IMR-90 (cell line): ENCODE data around the gene ASB7. TPM values are rescaled to one million over a fixed set of nuclear protein-coding genes. Genes with fewer than 3 reads are reported as not detected.

Source experiments
- ATAC-seq: fragments of 200-7000 bp; cut with Tn5 transposase; 2 replicates; pipeline ENCODE4 v1.9.1; 2020; ENCODE audit warnings: low read depth, mild to moderate bottlenecking, moderate library complexity
- BruUV-seq: library from RNA; stranded (reverse); fragments of 400-500 nt; replicated peaks from 2 replicates; lab custom pipeline; 2021; lab: Mats Ljungman, UMichigan
- CTCF ChIA-PET: fragments of 300-600 bp; formaldehyde crosslinking; extraction: SDS; loops from one replicate; lab custom pipeline; 2021; ENCODE audit warnings: antibody characterized with exemption; lab: Yijun Ruan, JAX
- POLR2A ChIA-PET: fragments of 300-600 bp; sonication (Branson Sonifier 250); formaldehyde crosslinking; loops from one replicate; lab custom pipeline; 2022; ENCODE audit warnings: antibody characterized with exemption; ENCODE audit not compliant: unreplicated experiment; lab: Charles Lee
- DNase-seq: peaks from one replicate; pipeline ENCODE4 v3.0.0; 2013
- H2AFZ ChIP-seq: replicated peaks from 2 replicates; pipeline ENCODE3; 2013; ENCODE audit warnings: low read length, mild to moderate bottlenecking; ENCODE audit not compliant: poor library complexity
- H2AK5ac ChIP-seq: 2 replicates; pipeline ENCODE4 v1.6.1; 2013; ENCODE audit warnings: low read depth, low read length, inconsistent platforms
- H2AK9ac ChIP-seq: replicated peaks from 2 replicates; pipeline ENCODE3; 2013; ENCODE audit warnings: mild to moderate bottlenecking, low read depth, low read length, moderate library complexity; ENCODE audit not compliant: poor library complexity
- H2BK120ac ChIP-seq: 2 replicates; pipeline ENCODE4 v1.6.1; 2013; ENCODE audit warnings: low read depth, low read length, inconsistent platforms
- H2BK15ac ChIP-seq: 3 replicates; pipeline ENCODE4 v1.6.1; 2013; ENCODE audit warnings: low read depth, low read length, inconsistent platforms
- H2BK20ac ChIP-seq: 2 replicates; pipeline ENCODE4 v1.6.1; 2013; ENCODE audit warnings: low read depth, mild to moderate bottlenecking, inconsistent platforms, low read length, moderate library complexity
- H2BK5ac ChIP-seq: 2 replicates; pipeline ENCODE4 v1.6.1; 2013; ENCODE audit warnings: mild to moderate bottlenecking, low read depth, low read length, inconsistent platforms; ENCODE audit not compliant: poor library complexity, severe bottlenecking
- H3K14ac ChIP-seq: replicated peaks from 2 replicates; pipeline ENCODE4 v1.6.1; 2013; ENCODE audit warnings: low read depth, low read length, inconsistent platforms
- H3K18ac ChIP-seq: 2 replicates; pipeline ENCODE4 v1.6.1; 2013; ENCODE audit warnings: low read depth, low read length, control low read depth
- H3K23ac ChIP-seq: 2 replicates; pipeline ENCODE4 v1.6.1; 2013; ENCODE audit warnings: low read depth, low read length, inconsistent platforms
- H3K27ac ChIP-seq: 2 replicates; pipeline ENCODE4 v1.5.1; 2013; ENCODE audit warnings: mild to moderate bottlenecking, control low read depth, low read length; ENCODE audit not compliant: insufficient read depth
- H3K27me3 ChIP-seq: 2 replicates; pipeline ENCODE4 v1.6.1; 2013; ENCODE audit warnings: low read length; ENCODE audit not compliant: control insufficient read depth, insufficient read depth
- H3K36me3 ChIP-seq: 2 replicates; pipeline ENCODE4 v1.6.1; 2013; ENCODE audit warnings: low read length, mixed read lengths; ENCODE audit not compliant: control insufficient read depth, insufficient read depth
- H3K4ac ChIP-seq: 2 replicates; pipeline ENCODE4 v1.6.1; 2013; ENCODE audit warnings: low read depth, low read length, inconsistent platforms
- H3K4me1 ChIP-seq: 2 replicates; pipeline ENCODE4 v1.6.1; 2013; ENCODE audit warnings: low read length, mixed read lengths; ENCODE audit not compliant: control insufficient read depth, insufficient read depth
- H3K4me2 ChIP-seq: 2 replicates; pipeline ENCODE4 v1.6.1; 2013; ENCODE audit warnings: low read depth, mild to moderate bottlenecking, control low read depth, low read length, moderate library complexity
- H3K4me3 ChIP-seq: 2 replicates; pipeline ENCODE4 v1.5.1; 2013; ENCODE audit warnings: low read depth, mild to moderate bottlenecking, control low read depth, low read length, moderate library complexity; ENCODE audit not compliant: insufficient read depth
- H3K56ac ChIP-seq: 2 replicates; pipeline ENCODE4 v1.6.1; 2013; ENCODE audit warnings: low read length, inconsistent platforms; ENCODE audit not compliant: insufficient read depth; ENCODE audit errors: extremely low read depth
- H3K79me1 ChIP-seq, 2 experiments: 2 replicates each; pipeline ENCODE4 v1.6.1; 2013; ENCODE audit warnings: low read length in 2 of 2, inconsistent platforms in 1 of 2, low read depth in 1 of 2
- H3K9ac ChIP-seq: 2 replicates; pipeline ENCODE4 v1.6.1; 2013; ENCODE audit warnings: low read depth, low read length, control low read depth
- H3K9me1 ChIP-seq: 2 replicates; pipeline ENCODE4 v1.6.1; 2013; ENCODE audit warnings: low read length, inconsistent platforms; ENCODE audit not compliant: insufficient read depth
- H3K9me3 ChIP-seq: 2 replicates; pipeline ENCODE4 v1.6.1; 2013; ENCODE audit warnings: low read length; ENCODE audit not compliant: control insufficient read depth, insufficient read depth
- H4K20me1 ChIP-seq: 2 replicates; pipeline ENCODE4 v1.6.1; 2013; ENCODE audit warnings: low read length, inconsistent platforms; ENCODE audit not compliant: insufficient read depth
- H4K5ac ChIP-seq: 2 replicates; pipeline ENCODE4 v1.6.1; 2013; ENCODE audit warnings: mild to moderate bottlenecking, low read depth, low read length, control low read depth
- H4K8ac ChIP-seq, 2 experiments: 2 replicates each; pipeline ENCODE4 v1.6.1; 2013; ENCODE audit warnings: low read depth in 2 of 2, low read length in 2 of 2, control low read depth in 1 of 2, inconsistent platforms in 1 of 2
- H4K91ac ChIP-seq: 2 replicates; pipeline ENCODE4 v1.6.1; 2013; ENCODE audit warnings: low read depth, low read length, inconsistent platforms; ENCODE audit not compliant: insufficient read depth
- ELK1 ChIP-seq: fragments of 150-350 bp; IDR thresholded peaks from 2 replicates; pipeline ENCODE4 v1.6.1; 2016; ENCODE audit warnings: low read depth, mild to moderate bottlenecking, low read length, moderate library complexity, borderline replicate concordance
- FOS ChIP-seq: fragments of 150-350 bp; IDR thresholded peaks from 2 replicates; pipeline ENCODE4 v1.6.1; 2016; ENCODE audit warnings: low read depth, low read length
- MXI1 ChIP-seq: IDR thresholded peaks from 2 replicates; pipeline ENCODE4 v1.6.1; 2012; ENCODE audit warnings: low read depth, mild to moderate bottlenecking, low read length, moderate library complexity, borderline replicate concordance
- NFE2L2 ChIP-seq: fragments of 150-350 bp; IDR thresholded peaks from 2 replicates; pipeline ENCODE4 v1.6.1; 2016; ENCODE audit warnings: low read depth, mild to moderate bottlenecking, low read length
- POLR2A ChIP-seq: IDR thresholded peaks from 2 replicates; pipeline ENCODE4 v1.6.1; 2012; ENCODE audit warnings: mild to moderate bottlenecking, low read depth, low read length
- RAD21 ChIP-seq: IDR thresholded peaks from 2 replicates; pipeline ENCODE4 v1.6.1; 2012; ENCODE audit warnings: low read length, improper control_type of control experiment
- RCOR1 ChIP-seq: IDR thresholded peaks from 2 replicates; pipeline ENCODE4 v1.6.1; 2012; ENCODE audit warnings: mild to moderate bottlenecking, low read length, improper control_type of control experiment; ENCODE audit not compliant: insufficient replicate concordance
- SMC3 ChIP-seq: fragments of 150-350 bp; IDR thresholded peaks from 2 replicates; pipeline ENCODE4 v1.6.1; 2016; ENCODE audit warnings: low read depth, mild to moderate bottlenecking, antibody characterized with exemption, low read length, moderate library complexity
- USF2 ChIP-seq: fragments of 150-350 bp; IDR thresholded peaks from 2 replicates; pipeline ENCODE4 v1.6.1; 2017; ENCODE audit warnings: mild to moderate bottlenecking, antibody characterized with exemption, low read length, low read depth
- WGBS, 2 experiments: methylation state at CpG; one replicate each; pipeline versions ENCODE4 v1.1.5 to v1.1.7; 2013; ENCODE audit warnings: missing lambda C conversion rate in 2 of 2; ENCODE audit not compliant: insufficient read length in 1 of 2; ENCODE audit errors: extremely low coverage in 2 of 2; 5-methylcytosine and 5-hydroxymethylcytosine counted together
- dilution Hi-C: fragments of 300-500 bp; cut with HindIII; formaldehyde crosslinking; loops from one replicate; pipeline ENCODE4 v1.14.3; 2018; ENCODE audit warnings: low sequenced_read_pairs; ENCODE audit not compliant: unreplicated experiment
- in situ Hi-C: fragments of 300-500 bp; cut with MboI; formaldehyde crosslinking; loops from 3 replicates; pipeline ENCODE4 v1.14.3; 2019; ENCODE audit warnings: low sequenced_read_pairs, inconsistent platforms, mixed read lengths
- intact Hi-C: fragments of 100-400 bp; cut with micrococcal nuclease; formaldehyde crosslinking; loops from 2 replicates; pipeline ENCODE4 v1.10.0; 2022
- polyA plus RNA-seq, 3 experiments: library from polyadenylated mRNA; depleted of rRNA; stranded (reverse); fragments of >200 nt; gene quantifications; 2 replicates each; pipeline ENCODE4 v1.2.3, GENCODE V29; 2012; ENCODE audit warnings: low replicate concordance in 1 of 3
- total RNA-seq: library from RNA; depleted of rRNA; stranded (reverse); fragments of >200 nt; gene quantifications from 2 replicates; pipeline ENCODE4 v1.2.3, GENCODE V29; 2012

ASB7 gene
- total and polyA plus RNA-seq, 2 of the 4 experiments (the other 2 are of a cell fraction) = 7.7 to 16.7 TPM

DNA sequence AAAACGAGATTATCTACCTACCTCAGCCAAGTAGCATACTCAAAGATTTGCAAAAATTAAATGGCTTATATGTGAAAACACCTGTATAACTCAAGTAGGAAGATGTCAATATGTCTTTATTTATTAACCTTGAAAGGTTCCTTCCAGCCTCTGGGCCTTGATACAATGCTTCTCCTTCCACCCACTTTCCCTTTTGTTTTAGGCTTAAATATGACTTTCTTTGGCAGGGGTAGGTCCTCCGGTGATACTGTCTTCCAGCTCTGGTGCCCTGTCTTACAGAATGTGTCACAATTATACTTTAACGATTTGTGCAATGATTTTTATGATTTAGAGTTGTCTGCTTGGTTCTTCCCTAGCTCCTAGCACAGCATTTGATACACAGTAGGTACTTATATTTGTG, 4.5 kb upstream of the ASB7 start:
- Histone ChIP-seq H3K14ac (no peak overlapping the region), H2BK120ac (no peak overlapping the region), H3K4me3 (no peak overlapping the region), H3K9ac (no peak overlapping the region), H3K56ac (no peak overlapping the region), H2AFZ (no peak overlapping the region), H4K91ac (no peak overlapping the region), H3K27me3 (no peaks in the 10 kb centered on the region), H3K18ac (no peak overlapping the region), H3K36me3 (no peaks in the 10 kb centered on the region), H2AK9ac (no peak overlapping the region), H3K79me1 (peaks cover 14 to 56% of the 10 kb centered on the region in 2 experiments), H3K23ac (no peak overlapping the region), H2BK15ac (no peak overlapping the region), H3K9me1 (peaks cover 3% of the 10 kb centered on the region; the same call in 1 of the 2 replicates), H3K4me1 (peaks cover 2% of the 10 kb centered on the region; the same call in 1 of the 2 replicates), H3K4me2 (no peak overlapping the region), H4K8ac (no peak overlapping the region), H2BK20ac (no peak overlapping the region), H2AK5ac (no peak overlapping the region), H3K9me3 (no peaks in the 10 kb centered on the region), H4K5ac (no peak overlapping the region), H4K20me1 (peaks cover 28% of the 10 kb centered on the region; the same call in 1 of the 2 replicates), H2BK5ac (no peak overlapping the region), H3K27ac (no peak overlapping the region), H3K4ac (no peak overlapping the region)
- in situ Hi-C loops = loop anchor here (25.0 kb wide), 1 partner anchor 1336 kb away; the partner anchor contains the start of gene LRRC28
- ChIA-PET CTCF (no interaction called here), POLR2A (no interaction called here)
- BruUV-seq = no TSS peak
- no peak for TF ChIP-seq SMC3
- TF ChIP-seq MXI1 = no peak
- TF ChIP-seq NFE2L2 = no peak
- no peak for TF ChIP-seq POLR2A
- no peak for TF ChIP-seq USF2
- no peak for TF ChIP-seq FOS
- TF ChIP-seq RAD21 = no peak
- TF ChIP-seq ELK1 = no peak
- TF ChIP-seq RCOR1 = no peak
- dilution Hi-C loops = no loop called here
- intact Hi-C loops = no loop called here
- ATAC-seq (no peak), DNase-seq (no peak)
- no CpG with 5 or more reads among the region's 3 CpGs for WGBS, 2 experiments
